Glomerular visceral epithelial cell (primary cell): ENCODE measurements around the gene PAK6.

Experiments
- DNase-seq: peaks from one replicate; pipeline ENCODE4 v3.0.0-alpha.2; 2016; ENCODE audit errors: extremely low spot score

Gene PAK6

DNA sequence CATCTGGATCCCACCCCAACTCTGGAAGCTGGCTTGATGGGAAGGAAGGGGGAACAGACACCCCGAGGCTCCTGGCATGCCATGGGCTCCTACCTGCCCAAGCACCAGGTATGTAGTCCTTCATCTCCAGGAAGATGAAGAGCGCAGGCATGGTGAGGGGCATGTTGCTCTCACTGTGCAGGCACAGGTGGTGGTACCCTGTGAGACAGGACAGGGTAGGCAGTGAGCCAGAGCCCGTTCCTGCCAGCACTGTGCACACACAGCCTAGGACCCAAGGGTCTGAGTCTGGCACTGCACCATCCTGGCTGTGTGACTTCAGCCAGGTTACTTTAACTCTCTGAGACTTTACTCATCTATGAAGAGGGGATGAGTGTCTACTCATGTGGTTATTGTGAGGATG is 53.4 kb downstream of the PAK6 start:
- no peak for DNase-seq

DNA sequence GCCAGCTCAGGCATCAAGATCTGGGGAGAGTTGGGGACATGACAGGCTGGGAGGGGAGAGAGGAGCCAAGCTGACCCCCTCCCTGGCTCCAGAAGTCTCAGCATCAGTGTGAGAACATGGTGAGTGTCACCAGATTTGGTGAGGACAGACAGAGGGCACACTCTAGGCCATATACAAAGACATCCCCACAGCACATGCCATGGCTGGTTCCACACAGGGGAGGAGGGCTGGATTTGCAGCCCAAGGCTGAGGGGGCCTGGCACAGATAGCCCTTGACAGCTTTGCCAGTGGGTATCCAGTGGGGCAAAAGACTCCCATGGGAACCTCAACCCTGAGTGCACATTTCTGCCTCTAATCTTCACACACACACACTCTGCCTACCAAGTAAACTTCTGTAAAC is 54.1 kb downstream of the PAK6 start:
- no peak for DNase-seq

- DNase-seq, result no peak
Observed at GRCh38 chr15:40293905-40294895, 55.3 kb downstream of the PAK6 start.

DNA sequence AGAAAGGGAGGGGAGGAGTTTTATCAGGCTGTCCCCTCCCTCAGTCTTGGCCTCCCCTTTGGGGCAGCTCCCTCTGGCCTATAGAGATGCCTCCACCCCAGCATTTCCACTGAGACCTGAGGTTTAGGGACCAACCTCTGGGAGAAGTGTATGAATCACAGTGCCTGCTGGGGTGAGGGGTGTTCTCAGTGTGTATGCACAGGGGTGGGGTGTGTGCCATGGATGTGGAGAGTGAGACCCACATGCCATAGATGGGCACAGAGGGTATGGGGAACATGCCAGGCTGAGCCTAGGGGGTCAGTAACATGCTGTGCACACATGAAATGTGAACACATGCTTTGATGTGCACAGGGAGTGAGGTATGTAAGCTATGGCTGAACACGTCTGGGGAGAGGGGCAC is 56.4 kb downstream of the PAK6 start:
- no peak for DNase-seq

GRCh38 chr15:40295877-40296560 is 57.2 kb downstream of the PAK6 start:
- DNase-seq, result no peak

DNA sequence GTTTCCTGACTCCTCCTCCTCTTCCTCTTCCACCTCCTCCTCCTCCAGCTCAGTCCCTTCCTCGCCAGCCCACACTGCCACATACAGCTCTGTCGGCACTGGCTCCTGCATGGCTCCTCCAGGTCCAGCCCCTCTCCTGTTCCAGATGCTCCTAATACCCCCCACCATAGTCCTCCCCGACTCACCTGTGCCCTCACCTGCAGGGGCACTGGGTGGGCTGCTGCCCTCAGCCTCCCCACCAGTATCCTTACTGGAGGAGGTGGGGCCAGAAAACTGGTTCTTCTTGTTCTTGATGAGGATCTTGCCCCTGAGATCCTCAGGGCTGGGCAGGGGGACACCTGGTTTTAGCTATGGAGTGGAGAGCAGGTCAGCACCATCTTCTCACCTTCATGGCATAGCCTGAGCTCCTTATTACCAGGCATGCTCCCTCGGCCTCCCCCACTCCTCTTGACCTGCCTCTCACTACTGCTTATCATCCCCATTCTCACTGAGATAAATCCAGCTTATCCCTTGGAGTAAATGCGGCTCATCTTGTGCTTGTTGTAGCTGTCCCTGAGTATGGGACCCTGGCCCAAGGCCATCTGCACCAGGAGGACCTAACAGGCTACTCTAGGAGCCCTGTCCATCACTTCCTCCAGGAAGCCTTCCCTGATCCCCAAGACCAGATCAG is 57.8 kb downstream of the PAK6 start:
- DNase-seq, result no peak

DNA sequence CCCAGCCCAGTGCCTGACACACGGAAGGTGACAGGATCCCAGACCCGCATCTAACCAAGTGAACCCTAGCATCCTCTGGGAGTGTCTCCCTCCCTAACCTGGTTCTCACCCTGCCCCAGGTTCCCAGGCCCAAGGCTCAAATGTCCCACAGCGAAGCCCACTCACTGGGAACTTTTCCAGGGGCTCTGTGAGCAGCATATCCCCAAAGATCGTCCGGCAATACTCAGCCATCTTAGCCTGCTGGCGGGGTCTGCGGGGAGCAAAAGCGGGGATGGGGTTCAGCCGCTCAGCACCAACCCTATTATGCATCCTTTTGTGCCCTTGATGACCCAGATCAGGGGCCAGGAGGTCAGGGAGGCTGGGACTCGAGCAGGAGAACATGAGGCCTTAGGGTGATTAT is 58.5 kb downstream of the PAK6 start:
- no peak for DNase-seq

- no peak for DNase-seq
Observed at GRCh38 chr15:40298216-40298935, 59.5 kb downstream of the PAK6 start.

- DNase-seq, result no peak
Observed at GRCh38 chr15:40300367-40300766, 61.5 kb downstream of the PAK6 start.

DNA sequence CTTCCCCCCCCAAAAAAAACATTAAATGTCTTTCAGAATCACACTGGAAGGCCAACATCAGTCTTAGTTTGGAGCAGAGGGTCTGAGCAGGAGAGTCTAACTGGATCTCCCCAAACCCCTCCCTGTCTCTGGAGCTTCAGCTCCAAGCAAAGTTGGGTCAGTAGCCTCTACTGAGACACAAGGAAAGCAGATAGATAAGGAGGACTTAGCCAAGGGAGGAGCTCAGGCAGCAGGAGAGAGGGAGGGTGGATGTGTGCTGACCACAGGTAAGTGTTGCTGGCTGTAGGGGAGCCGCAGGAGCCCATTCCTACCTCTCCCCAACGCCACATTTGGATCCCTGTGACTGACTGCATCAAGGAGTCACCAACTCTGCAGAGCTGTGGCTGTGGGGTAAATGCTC is 61.9 kb downstream of the PAK6 start:
- no peak for DNase-seq

GRCh38 chr15:40301467-40302179 is 62.8 kb downstream of the PAK6 start:
- no peak for DNase-seq

DNA sequence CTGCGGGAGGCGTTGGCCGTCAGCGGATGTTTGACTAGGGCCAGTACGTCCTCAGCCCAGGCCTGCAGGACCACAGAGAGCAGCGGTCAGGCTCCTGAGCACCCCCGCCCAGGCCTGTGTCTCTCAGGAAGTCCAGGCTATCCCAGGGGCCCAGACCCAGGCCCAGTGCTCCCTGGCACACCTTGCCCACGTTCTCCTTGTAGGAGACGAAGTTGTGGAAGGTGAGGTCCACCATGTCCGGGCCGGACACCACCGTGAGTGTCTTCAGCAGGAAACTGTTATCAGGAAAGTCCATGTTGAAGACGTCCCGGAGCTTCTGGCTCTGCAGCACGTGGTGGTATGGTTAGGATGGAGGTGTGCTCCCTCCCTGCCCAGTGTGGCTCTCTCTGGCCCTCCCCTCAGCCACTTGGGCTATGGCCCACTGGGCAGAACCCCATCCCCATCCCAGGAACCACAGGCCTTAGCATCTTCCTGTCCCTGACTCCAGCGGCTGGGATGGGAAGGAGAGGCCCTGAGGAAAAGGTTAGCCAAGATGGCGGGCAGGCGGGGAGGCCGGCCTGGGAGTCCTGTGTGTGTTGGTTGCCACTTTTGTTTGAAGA is 63.5 kb downstream of the PAK6 start:
- DNase-seq, result no peak

DNA sequence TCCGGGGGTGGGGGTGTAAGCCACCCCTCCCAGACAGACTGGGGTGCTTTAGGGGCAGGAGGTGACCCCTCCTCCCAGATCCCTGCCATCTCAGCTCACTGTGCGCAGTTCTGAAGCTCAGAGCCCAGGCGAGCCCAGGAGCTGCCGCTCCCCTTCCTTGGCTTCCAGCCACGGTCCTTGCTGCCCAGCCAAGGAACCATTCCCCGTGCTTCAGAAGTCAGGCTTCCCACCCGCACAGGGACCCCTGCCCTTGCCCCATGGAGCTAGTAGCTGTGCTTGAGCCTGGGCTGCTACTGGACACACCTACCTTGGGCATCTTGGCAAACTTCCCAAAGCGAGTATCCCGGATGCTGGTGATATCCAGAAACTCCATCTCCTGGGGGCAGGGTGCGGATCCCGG is 64.1 kb downstream of the PAK6 start:
- no peak for DNase-seq

- DNase-seq, result no peak
Observed at GRCh38 chr15:40303576-40303975, 64.7 kb downstream of the PAK6 start.

- DNase-seq, result no peak
Observed at GRCh38 chr15:40305281-40305680, 66.4 kb downstream of the PAK6 start.

- DNase-seq, result no peak
Observed at GRCh38 chr15:40306371-40306770, 67.5 kb downstream of the PAK6 start.

- DNase-seq, result no peak
Observed at GRCh38 chr15:40306908-40307307, 68.0 kb downstream of the PAK6 start.

- no peak for DNase-seq
Observed at GRCh38 chr15:40307421-40308211, 68.8 kb downstream of the PAK6 start, which contains the start of gene PLCB2. Gene PLCB2, minus strand, starts transcription at chr15:40307935. Its CDS starts 263 bp downstream, at chr15:40307672.

- DNase-seq, result no peak
Observed at GRCh38 chr15:40309344-40309862, 70.5 kb downstream of the PAK6 start.
